ENCODE data around the gene RBM7. TPM values are rescaled to one million over a fixed set of nuclear protein-coding genes. Genes with fewer than 3 reads are reported as not detected.

Gene RBM7
- 23.8 to 38.5 TPM (median 26.5 TPM) in 5 replicates for total RNA-seq (2022; extraction: Qiagen RNA extraction; ENCODE audit: low read depth)

DNA sequence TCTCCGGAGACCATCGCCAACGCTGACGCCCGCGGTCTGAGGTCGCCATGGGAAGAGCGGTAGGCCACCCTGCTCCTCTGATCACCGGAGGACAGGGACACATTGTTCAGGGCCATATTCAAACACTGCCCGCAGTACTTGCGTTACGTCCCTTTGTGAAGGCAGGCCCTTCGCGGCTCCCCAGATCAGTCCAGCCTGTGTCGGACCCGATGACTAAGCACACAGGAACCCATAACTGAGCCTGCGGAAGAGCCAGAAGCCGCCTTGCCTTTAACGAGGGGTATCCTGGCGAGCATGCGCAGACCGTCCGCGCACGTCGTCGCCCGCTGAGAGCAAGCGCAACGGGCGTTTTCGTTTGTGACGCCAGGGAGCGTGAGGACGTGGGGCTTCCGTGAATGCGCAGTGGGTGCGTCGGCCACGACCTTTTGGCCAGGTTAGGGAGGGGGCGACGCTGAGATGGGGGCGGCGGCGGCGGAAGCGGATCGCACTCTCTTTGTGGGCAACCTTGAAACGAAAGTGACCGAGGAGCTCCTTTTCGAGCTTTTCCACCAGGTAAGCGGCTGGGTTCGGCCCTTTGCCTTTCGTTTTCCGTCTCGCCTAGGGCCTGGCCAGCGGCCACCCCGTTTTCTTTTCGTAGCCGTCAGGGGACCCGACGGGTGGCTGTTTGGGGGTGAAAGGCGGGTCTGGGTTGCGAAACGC lies at the start of gene RBM7, which contains the start of gene C11orf71:
TSS of gene RBM7 (plus strand) at position 451 of the 699 bp plus-strand sequence. CDS start at position 457, 6 bp downstream.
TSS of gene C11orf71 (minus strand) at position 296 of the 699 bp plus-strand sequence. CDS start at position 116, 180 bp downstream.

GRCh38 chr11:114439229-114440120 lies 39.0 kb downstream of the RBM7 start, which contains the start of gene REXO2:
REXO2 (plus strand) TSS chr11:114439467; CDS start chr11:114439529, 62 bp downstream.

Other genes with a start within 250 kb of the RBM7 start
- gene NNMT, start 104.3 kb upstream of the RBM7 start, total RNA-seq (2022; extraction: Qiagen RNA extraction; ENCODE audit: low read depth): 269 to 383 TPM (median 352 TPM) in 5 replicates
- 2.8 to 4.7 TPM (median 4.2 TPM) in 5 replicates for gene C11orf71, start 155 bp upstream of the RBM7 start, total RNA-seq (2022; extraction: Qiagen RNA extraction; ENCODE audit: low read depth)
- gene REXO2, start 38.8 kb downstream of the RBM7 start, total RNA-seq (2022; extraction: Qiagen RNA extraction; ENCODE audit: low read depth): 96.2 to 112 TPM (median 107 TPM) in 5 replicates
- not detected in 5 replicates for gene NXPE1, start 159.2 kb downstream of the RBM7 start, total RNA-seq (2022; extraction: Qiagen RNA extraction; ENCODE audit: low read depth)
- not detected in 5 replicates for gene NXPE4, start 195.1 kb downstream of the RBM7 start, total RNA-seq (2022; extraction: Qiagen RNA extraction; ENCODE audit: low read depth)

Measured in A549 treated with ZK216348 at 1 μM for 4 hours (cell line).